DLD1 (cell line): ENCODE data around the gene BIVM.

ENCODE experiments used
- in situ Hi-C: cut with HindIII; loops from 2 replicates; pipeline ENCODE4 v1.10.0; 2017; ENCODE audit warnings: low sequenced_read_pairs

BIVM gene

DNA sequence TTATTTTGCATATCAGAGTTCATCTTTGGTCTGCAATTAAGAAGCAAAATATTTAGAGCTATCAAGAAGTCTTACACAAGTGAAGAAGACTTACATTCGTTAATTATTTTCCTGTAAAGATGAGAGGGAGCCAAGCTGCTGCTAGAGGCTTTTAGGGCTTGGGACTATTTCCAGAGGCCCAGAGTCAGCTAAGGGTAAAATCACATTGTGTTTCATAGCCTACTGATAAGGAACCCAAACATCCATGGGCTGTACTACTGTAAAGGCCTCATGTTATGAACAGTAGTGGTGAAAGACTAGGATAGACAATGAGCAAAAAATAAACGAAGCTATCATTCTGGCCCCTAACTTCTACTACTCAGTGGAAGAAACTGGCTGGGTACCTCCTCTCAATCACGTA is 14.4 kb upstream of the BIVM start:
- in situ Hi-C loops: no loop called here

DNA sequence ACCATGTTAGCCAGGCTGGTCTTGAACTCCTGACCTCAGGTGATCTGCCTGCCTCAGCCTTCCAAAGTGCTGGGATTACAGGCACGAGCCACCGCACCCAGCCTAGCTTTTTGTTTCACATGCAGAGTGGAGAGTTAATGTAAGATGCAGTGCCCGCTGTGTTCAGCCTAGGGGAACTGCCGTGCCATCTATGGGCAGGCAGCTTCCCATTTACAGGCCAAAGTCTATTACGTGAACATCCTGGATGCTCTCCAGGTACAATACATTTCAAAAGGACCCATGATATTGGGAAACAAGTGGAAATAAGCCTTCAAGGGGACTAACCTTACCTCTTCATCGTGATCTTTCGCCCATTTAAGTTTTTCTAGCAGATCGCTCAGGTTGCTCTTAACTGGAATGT is 10.2 kb upstream of the BIVM start:
- in situ Hi-C loops: no loop called here

DNA sequence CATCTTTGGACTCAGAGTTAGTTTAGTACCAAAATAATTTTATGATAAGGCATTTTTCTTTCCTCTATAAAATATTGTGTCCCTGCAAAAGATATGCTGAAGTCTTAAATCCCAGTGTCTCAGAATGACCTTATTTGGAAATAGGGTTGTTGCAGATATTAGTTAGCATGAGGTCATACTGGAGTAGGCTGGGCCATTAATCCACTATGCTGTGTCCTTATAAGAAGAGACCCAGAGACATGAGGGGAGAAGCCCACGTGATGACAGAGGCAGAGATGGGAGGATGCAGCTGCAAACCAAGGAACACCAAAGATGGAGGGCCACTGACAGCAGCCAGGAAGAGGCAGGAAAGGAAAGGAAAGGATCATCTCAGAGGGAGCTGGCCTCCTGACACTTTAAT is 6.5 kb upstream of the BIVM start:
- in situ Hi-C loops: no loop called here

DNA sequence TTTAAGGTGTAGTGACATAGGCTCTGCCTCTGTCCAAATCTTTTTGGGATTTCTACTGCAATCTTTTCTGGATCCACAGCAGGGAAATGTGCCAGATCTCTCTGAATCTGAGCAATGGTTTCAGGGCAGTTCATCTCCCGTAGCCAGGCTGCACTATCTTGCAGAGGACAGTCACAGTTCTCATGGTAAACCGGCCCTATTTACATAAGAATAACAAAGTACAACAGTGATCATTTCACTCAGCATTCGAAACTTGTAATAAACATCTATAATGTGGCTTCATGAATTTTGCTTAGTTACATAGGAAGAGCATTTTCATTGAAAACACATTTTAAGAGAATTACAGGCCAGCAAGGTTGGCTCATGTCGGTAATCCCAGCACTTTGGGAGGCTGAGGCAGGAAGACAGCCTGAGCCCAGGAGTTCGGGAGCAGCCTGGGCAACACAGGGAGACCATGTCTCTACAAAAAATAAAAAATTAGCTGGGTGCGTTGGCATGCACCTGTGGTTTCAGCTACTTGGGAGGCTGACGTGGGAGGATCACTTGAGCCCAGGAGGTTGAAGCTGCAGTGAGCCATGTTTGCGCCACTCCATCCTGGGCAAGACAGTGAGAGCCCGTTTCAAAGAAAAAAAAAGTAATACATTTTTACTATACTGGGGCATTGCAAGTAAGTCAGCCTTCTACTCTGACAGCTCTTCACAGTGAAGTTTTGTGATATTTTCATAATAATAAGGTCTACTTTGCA is 5.1 kb upstream of the BIVM start:
- in situ Hi-C loops: no loop called here

DNA sequence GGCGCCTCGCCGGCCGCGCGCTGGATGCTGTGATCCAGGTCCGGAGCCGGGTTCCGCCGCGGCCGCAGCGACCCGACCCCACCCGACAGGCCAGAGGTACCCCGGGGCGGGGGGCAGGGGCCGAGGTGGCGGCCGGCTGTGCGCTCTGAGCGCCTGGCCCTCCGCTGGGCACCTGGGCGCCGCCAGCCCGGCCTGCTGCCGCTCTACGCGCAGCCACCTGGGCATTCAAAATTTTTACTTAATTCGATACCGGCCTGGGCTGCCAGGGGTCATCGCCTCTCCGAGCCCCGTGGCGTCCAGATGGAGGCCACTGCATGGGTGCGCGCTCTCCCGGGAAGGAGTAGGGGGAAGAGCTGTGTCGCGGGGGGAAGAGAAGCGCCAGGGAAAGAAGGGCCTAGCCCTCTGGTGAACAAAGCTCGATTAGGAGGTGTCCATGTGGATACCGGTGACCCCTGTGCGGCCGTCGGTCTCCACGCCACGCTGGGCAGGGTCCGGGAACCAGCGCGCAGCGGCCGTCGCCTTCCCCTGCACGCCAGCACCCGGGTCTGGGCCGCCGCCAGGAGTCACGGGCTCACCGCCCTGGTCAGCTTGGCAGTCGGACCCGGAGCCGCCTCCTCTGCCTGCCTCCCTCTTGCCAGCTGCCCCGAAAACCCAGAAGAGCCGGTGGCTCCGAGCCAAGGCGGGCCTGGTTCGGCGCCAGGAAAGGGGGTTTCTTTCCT is 666 bp downstream of the BIVM start:
- in situ Hi-C loops: no loop called here

- in situ Hi-C loops: no loop called here
Measured at GRCh38 chr13:102800145-102801041, 1.5 kb downstream of the BIVM start.

DNA sequence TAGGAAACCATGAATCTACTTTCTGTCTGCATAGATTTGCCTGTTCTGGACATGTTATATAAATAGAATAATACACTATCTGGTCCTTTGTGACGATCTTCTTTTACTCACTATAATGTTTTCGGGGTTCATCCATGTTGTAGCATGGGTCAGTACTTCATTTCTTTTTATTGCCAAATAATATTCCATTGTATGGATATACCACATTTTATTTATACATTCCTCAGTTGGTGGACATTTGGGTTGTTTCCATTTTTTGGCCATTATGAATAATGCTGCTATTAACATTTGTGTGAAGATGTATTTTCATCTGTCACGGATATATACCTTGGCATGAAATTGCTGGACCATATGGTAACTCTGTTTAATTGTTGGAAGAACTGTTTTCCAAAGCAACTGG is 6.8 kb downstream of the BIVM start:
- in situ Hi-C loops: no loop called here

GRCh38 chr13:102807699-102808098 is 8.8 kb downstream of the BIVM start:
- in situ Hi-C loops: no loop called here

- in situ Hi-C loops: no loop called here
Measured at GRCh38 chr13:102812611-102813287, 13.8 kb downstream of the BIVM start.

GRCh38 chr13:102814025-102814607 is 15.2 kb downstream of the BIVM start:
- in situ Hi-C loops: no loop called here

- in situ Hi-C loops: no loop called here
Measured at GRCh38 chr13:102814793-102815192, 15.9 kb downstream of the BIVM start.

GRCh38 chr13:102815788-102816187 is 16.9 kb downstream of the BIVM start:
- in situ Hi-C loops: no loop called here

DNA sequence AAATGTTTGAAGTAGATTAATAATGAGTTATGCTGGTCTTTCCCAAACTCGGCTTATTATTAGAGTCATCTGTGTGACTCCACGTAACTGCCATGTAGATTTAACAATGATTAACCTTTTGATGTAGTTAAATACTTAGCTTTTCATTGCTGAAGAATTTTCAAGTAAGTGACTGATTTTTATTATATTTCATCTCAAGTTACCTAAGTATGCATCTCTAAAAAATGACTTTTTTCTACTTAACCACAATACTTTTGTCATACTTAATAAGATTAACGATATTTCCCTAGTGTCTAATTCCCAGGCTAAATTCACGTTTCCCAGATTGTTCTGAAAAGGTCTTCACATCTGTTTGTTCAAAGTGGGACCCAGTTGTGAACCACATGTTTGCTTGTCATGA is 17.8 kb downstream of the BIVM start:
- in situ Hi-C loops: no loop called here

GRCh38 chr13:102817241-102817640 is 18.3 kb downstream of the BIVM start:
- in situ Hi-C loops: no loop called here

DNA sequence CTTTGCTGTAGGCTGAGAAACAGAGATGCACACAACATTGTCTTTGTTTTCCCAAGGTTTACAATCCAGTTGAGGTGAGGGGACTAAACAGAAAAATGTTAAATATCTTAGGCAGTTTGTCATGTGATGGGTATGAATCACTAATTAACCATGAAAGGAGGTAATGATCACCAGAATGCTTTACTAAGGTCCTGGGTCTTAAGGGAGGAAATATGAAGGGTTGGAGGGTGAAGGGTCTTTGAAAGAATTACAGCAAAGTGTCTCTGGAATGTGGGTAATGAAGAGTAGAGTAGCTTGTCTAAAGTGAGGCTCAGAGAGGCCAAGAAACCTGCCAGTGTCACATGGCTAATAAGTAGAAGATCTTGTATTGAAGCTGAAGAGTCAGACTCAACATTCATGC is 19.0 kb downstream of the BIVM start:
- in situ Hi-C loops: no loop called here

GRCh38 chr13:102825400-102825799 is 26.5 kb downstream of the BIVM start:
- in situ Hi-C loops: no loop called here

DNA sequence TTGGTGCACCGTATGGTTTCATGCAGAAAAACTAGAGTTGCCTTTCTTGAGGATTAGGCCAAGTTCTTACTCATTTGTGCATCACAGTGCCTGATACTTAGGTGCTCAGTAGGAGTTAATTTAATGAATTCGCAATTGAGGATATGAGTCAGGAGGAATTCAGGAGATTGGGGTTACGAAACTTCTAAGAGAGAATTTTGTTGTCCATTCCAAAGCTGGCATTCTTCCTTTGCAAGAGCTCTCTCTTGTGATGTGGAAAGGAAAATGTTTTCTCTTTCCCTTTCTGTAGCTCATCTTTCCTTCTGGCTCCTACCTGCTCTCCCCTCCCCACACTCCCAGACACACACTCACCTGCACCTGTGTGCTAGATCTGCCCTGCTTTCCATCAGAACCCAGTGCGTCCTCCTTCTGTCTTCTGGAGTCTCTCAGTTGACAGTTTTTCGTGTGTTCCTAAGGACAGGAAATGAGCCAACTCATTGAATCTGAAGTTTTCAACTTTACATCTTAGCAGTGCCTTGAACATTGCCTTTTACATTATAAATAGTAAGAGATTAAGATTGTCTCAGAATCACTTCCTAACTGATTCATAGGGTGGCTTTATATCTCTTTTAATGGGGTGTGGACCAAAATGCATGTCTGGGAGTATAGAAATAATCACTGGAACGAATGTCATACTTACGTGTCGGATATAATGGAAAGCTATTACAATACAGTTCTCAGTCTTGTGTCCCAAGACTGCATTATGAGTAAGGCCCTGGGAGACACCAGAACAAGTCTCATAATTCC is 27.2 kb downstream of the BIVM start:
- in situ Hi-C loops: no loop called here

- in situ Hi-C loops: no loop called here
Measured at GRCh38 chr13:102830646-102831045, 31.7 kb downstream of the BIVM start.

DNA sequence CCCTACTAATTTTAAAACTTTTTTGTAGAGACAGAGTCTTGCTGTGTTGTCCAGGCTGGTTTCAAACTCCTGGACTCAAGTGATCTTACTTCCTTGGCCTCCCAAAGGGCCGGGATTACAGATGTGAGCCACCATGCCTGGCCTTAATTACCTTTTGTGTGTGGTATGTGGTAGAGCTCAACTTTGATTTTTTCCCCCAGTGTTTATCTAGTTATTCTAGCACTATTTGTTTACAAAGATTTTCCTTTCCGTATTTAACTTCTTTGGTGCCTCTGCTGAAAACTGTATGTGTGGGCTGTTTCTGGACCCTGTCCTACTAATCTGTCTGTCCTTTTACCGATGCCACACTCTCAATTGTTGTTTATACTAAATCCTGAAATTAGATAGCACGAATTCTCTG is 37.6 kb downstream of the BIVM start:
- in situ Hi-C loops: no loop called here

DNA sequence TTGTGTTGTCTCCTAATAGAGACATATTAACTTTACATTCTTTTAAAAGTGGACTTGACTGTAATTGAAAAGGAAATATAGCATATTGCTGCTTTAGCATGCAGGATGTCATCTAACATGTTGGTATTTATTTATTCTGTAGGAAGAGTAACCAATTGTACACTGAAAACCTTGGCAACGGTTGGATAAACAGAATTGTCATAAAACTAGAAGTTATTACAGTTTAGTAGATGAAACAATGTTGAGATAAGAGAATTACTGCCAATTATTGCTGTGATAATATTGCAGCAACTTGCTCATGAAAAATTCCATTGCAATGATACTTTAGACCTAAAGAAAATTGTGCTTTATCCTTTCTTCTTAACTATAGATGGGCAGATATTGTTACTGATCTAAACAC is 39.4 kb downstream of the BIVM start:
- in situ Hi-C loops: no loop called here
